GM23338 (cell line): ENCODE results near the gene MAPRE3. TPM values are rescaled to one million over a fixed set of nuclear protein-coding genes. Genes with fewer than 3 reads are reported as not detected.

Experiments
- ATAC-seq: fragments of 200-7000 bp; cut with Tn5 transposase; 3 replicates; pipeline ENCODE4 v1.9.1; 2020
- DNase-seq: peaks from one replicate; pipeline ENCODE4 v3.0.0-alpha.2; 2015; ENCODE audit warnings: low spot score
- H2AFZ ChIP-seq: fragments of 200-600 bp; sonication (generic); 2 replicates; pipeline ENCODE4 v1.8.0; 2016; ENCODE audit warnings: antibody characterized with exemption, mild to moderate bottlenecking, moderate library complexity
- H3F3A ChIP-seq: fragments of 200-600 bp; sonication (generic); replicated peaks from 2 replicates; pipeline ENCODE4 v1.8.0; 2017; ENCODE audit warnings: antibody characterized with exemption, mixed run types, low read depth
- H3K27ac ChIP-seq: fragments of 200-600 bp; sonication (generic); 2 replicates; pipeline ENCODE4 v1.6.1; 2016; ENCODE audit warnings: low read depth
- H3K27me3 ChIP-seq: fragments of 200-600 bp; sonication (generic); 2 replicates; pipeline ENCODE4 v1.8.0; 2016; ENCODE audit warnings: mild to moderate bottlenecking, mixed run types, moderate library complexity; ENCODE audit not compliant: insufficient read depth
- H3K36me3 ChIP-seq: fragments of 200-600 bp; sonication (generic); 2 replicates; pipeline ENCODE4 v1.8.0; 2016; ENCODE audit warnings: mild to moderate bottlenecking; ENCODE audit not compliant: insufficient read depth
- H3K4me1 ChIP-seq: fragments of 200-600 bp; sonication (generic); 2 replicates; pipeline ENCODE4 v1.8.0; 2016; ENCODE audit warnings: mild to moderate bottlenecking, moderate library complexity; ENCODE audit not compliant: insufficient read depth
- H3K4me2 ChIP-seq: fragments of 200-600 bp; sonication (generic); 2 replicates; pipeline ENCODE4 v1.7.1; 2017; ENCODE audit warnings: mixed run types
- H3K4me3 ChIP-seq: fragments of 200-600 bp; sonication (generic); 2 replicates; pipeline ENCODE4 v1.6.1; 2016; ENCODE audit warnings: mixed run types
- H3K79me2 ChIP-seq: fragments of 200-600 bp; sonication (generic); replicated peaks from 2 replicates; pipeline ENCODE4 v1.8.0; 2017; ENCODE audit warnings: mild to moderate bottlenecking; ENCODE audit not compliant: insufficient read depth
- H3K9me2 ChIP-seq: fragments of 200-600 bp; sonication (generic); 2 replicates; pipeline ENCODE4 v1.8.0; 2017; ENCODE audit not compliant: insufficient read depth
- H4K20me1 ChIP-seq: fragments of 200-600 bp; sonication (generic); replicated peaks from 2 replicates; pipeline ENCODE4 v1.8.0; 2017; ENCODE audit warnings: mild to moderate bottlenecking; ENCODE audit not compliant: insufficient read depth
- H3K27ac Mint-ChIP-seq: 2 replicates; pipeline ENCODE4 v1.8.0; 2020; ENCODE audit warnings: inconsistent platforms, mild to moderate bottlenecking, moderate library complexity, mixed read lengths
- H3K27me3 Mint-ChIP-seq: 3 replicates; pipeline ENCODE4 v1.8.0; 2022; ENCODE audit warnings: low read depth, mild to moderate bottlenecking, moderate library complexity, mixed read lengths, inconsistent platforms; ENCODE audit not compliant: insufficient read depth, poor library complexity
- H3K36me3 Mint-ChIP-seq: 3 replicates; pipeline ENCODE4 v1.8.0; 2021; ENCODE audit warnings: low read depth, mild to moderate bottlenecking, inconsistent platforms, moderate library complexity, mixed read lengths
- H3K4me1 Mint-ChIP-seq: 3 replicates; pipeline ENCODE4 v1.8.0; 2020; ENCODE audit warnings: mild to moderate bottlenecking, inconsistent platforms, mixed read lengths
- H3K4me3 Mint-ChIP-seq: 3 replicates; pipeline ENCODE4 v1.8.0; 2021; ENCODE audit warnings: moderate library complexity, mild to moderate bottlenecking, inconsistent platforms, mixed read lengths
- H3K9me3 Mint-ChIP-seq: 3 replicates; pipeline ENCODE4 v1.8.0; 2020; ENCODE audit warnings: moderate library complexity, mild to moderate bottlenecking, inconsistent platforms, mixed read lengths
- CREB1 ChIP-seq: fragments of 250-450 bp; sonication (Bioruptor Pico); IDR thresholded peaks from 2 replicates; pipeline ENCODE4 v1.5.0; 2020; ENCODE audit warnings: low read depth, mild to moderate bottlenecking, moderate library complexity
- EZH2 ChIP-seq: fragments of 200-600 bp; sonication (generic); IDR thresholded peaks from one replicate; pipeline ENCODE4 v1.8.0; 2017; ENCODE audit warnings: antibody characterized with exemption, mild to moderate bottlenecking, low read depth; ENCODE audit not compliant: unreplicated experiment
- EZH2phosphoT487 ChIP-seq: fragments of 200-600 bp; sonication (generic); IDR thresholded peaks from one replicate; pipeline ENCODE4 v1.8.1; 2018; ENCODE audit warnings: antibody characterized with exemption; ENCODE audit not compliant: unreplicated experiment
- JUNB ChIP-seq: IDR thresholded peaks from one replicate; pipeline ENCODE4 v1.6.1; 2016; ENCODE audit warnings: antibody characterized with exemption; ENCODE audit not compliant: unreplicated experiment
- NANOG ChIP-seq: IDR thresholded peaks from 2 replicates; pipeline ENCODE4 v1.6.1; 2016; ENCODE audit warnings: antibody characterized with exemption, borderline replicate concordance
- POLR2AphosphoS5 ChIP-seq: IDR thresholded peaks from 2 replicates; pipeline ENCODE4 v1.6.1; 2016; ENCODE audit warnings: antibody characterized with exemption, low read depth
- STAT1 ChIP-seq: IDR thresholded peaks from one replicate; pipeline ENCODE4 v1.6.1; 2016; ENCODE audit warnings: antibody characterized with exemption; ENCODE audit not compliant: unreplicated experiment
- ZNF114 ChIP-seq: fragments of 250-450 bp; sonication (Bioruptor Pico); IDR thresholded peaks from 2 replicates; pipeline ENCODE4 v1.5.0; 2020; ENCODE audit warnings: mild to moderate bottlenecking, moderate library complexity
- ZNF331 ChIP-seq: fragments of 250-450 bp; sonication (Bioruptor Pico); IDR thresholded peaks from 2 replicates; pipeline ENCODE4 v1.5.0; 2020; ENCODE audit warnings: low read depth, mild to moderate bottlenecking, moderate library complexity
- polyA plus RNA-seq: library from polyadenylated mRNA; unstranded; fragments of >200 nt; fragmentation: Nextera tagmentation; extraction: Ambion mirVana; gene quantifications from 2 replicates; pipeline ENCODE4 v1.2.1, GENCODE V29; 2016
- total RNA-seq: library from RNA; depleted of rRNA; stranded (reverse); fragments of >200 nt; shearing (Covaris generic); gene quantifications from 2 replicates; pipeline ENCODE4 v1.2.3, GENCODE V29; 2014
- TF ChIP-seq, protein P1 (sequence below): IDR thresholded peaks from one replicate; pipeline ENCODE4 v1.6.1; 2018; ENCODE audit warnings: antibody characterized with exemption; ENCODE audit not compliant: unreplicated experiment
- TF ChIP-seq, protein P2 (sequence below): IDR thresholded peaks from 2 replicates; pipeline ENCODE4 v1.6.1; 2016; ENCODE audit warnings: antibody characterized with exemption
- TF ChIP-seq, protein P3 (sequence below): fragments of 250-450 bp; sonication (Bioruptor Pico); IDR thresholded peaks from 2 replicates; pipeline ENCODE4 v1.5.0; 2020; ENCODE audit warnings: mild to moderate bottlenecking, moderate library complexity
- TF ChIP-seq, protein P4 (sequence below), 2 experiments: fragments of 200-600 bp in 1 of 2; sonication (generic) in 1 of 2; conservative IDR thresholded peaks; 2 replicates each; pipeline versions ENCODE4 v1.5.1 to v1.6.1; 2016 to 2017; ENCODE audit warnings: antibody characterized with exemption in 2 of 2, low read depth in 2 of 2, mild to moderate bottlenecking in 2 of 2, moderate library complexity in 1 of 2

Gene MAPRE3
- total and polyA plus RNA-seq, 2 experiments from 2014 or later = 3.3 to 4.5 TPM

DNA sequence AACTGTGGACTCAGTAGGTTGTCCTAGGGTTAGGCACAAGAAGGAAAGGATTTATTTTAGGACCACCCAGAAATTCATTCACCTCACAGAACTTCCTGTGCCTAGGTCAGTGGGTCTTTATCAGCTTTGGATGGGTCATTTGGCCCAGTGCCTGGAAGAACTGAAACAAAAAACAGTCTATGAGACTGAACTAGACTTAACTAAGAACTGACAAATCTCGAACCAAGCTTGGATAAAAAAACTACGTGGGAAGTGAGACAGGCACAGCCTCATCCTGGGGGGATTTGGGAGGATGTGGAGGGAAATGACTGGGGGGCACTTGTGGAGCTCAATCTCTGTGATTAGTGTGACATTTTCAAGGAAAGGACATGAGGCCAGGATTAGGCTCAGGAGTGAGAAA, 103.3 kb downstream of the MAPRE3 start:
- H3F3A ChIP-seq = peaks cover 7% of the 10 kb centered on the region; the same call in 1 of the 2 replicates
- H3K4me3 Mint-ChIP-seq = no peak overlapping the region; the same call in 2 of the 3 replicates
- TF ChIP-seq, protein P1, sequence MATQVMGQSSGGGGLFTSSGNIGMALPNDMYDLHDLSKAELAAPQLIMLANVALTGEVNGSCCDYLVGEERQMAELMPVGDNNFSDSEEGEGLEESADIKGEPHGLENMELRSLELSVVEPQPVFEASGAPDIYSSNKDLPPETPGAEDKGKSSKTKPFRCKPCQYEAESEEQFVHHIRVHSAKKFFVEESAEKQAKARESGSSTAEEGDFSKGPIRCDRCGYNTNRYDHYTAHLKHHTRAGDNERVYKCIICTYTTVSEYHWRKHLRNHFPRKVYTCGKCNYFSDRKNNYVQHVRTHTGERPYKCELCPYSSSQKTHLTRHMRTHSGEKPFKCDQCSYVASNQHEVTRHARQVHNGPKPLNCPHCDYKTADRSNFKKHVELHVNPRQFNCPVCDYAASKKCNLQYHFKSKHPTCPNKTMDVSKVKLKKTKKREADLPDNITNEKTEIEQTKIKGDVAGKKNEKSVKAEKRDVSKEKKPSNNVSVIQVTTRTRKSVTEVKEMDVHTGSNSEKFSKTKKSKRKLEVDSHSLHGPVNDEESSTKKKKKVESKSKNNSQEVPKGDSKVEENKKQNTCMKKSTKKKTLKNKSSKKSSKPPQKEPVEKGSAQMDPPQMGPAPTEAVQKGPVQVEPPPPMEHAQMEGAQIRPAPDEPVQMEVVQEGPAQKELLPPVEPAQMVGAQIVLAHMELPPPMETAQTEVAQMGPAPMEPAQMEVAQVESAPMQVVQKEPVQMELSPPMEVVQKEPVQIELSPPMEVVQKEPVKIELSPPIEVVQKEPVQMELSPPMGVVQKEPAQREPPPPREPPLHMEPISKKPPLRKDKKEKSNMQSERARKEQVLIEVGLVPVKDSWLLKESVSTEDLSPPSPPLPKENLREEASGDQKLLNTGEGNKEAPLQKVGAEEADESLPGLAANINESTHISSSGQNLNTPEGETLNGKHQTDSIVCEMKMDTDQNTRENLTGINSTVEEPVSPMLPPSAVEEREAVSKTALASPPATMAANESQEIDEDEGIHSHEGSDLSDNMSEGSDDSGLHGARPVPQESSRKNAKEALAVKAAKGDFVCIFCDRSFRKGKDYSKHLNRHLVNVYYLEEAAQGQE = no peak
- TF ChIP-seq EZH2phosphoT487 = no peak
- TF ChIP-seq ZNF331 (CRISPR knock-in tag) = no peak
- TF ChIP-seq POLR2AphosphoS5 = no peak
- no peak for TF ChIP-seq EZH2
- no peak for TF ChIP-seq NANOG
- TF ChIP-seq STAT1 = no peak
- no peak for TF ChIP-seq CREB1 (CRISPR knock-in tag)
- TF ChIP-seq, protein P2, sequence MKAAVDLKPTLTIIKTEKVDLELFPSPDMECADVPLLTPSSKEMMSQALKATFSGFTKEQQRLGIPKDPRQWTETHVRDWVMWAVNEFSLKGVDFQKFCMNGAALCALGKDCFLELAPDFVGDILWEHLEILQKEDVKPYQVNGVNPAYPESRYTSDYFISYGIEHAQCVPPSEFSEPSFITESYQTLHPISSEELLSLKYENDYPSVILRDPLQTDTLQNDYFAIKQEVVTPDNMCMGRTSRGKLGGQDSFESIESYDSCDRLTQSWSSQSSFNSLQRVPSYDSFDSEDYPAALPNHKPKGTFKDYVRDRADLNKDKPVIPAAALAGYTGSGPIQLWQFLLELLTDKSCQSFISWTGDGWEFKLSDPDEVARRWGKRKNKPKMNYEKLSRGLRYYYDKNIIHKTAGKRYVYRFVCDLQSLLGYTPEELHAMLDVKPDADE = no peak
- no peak for TF ChIP-seq JUNB
- TF ChIP-seq, protein P3, sequence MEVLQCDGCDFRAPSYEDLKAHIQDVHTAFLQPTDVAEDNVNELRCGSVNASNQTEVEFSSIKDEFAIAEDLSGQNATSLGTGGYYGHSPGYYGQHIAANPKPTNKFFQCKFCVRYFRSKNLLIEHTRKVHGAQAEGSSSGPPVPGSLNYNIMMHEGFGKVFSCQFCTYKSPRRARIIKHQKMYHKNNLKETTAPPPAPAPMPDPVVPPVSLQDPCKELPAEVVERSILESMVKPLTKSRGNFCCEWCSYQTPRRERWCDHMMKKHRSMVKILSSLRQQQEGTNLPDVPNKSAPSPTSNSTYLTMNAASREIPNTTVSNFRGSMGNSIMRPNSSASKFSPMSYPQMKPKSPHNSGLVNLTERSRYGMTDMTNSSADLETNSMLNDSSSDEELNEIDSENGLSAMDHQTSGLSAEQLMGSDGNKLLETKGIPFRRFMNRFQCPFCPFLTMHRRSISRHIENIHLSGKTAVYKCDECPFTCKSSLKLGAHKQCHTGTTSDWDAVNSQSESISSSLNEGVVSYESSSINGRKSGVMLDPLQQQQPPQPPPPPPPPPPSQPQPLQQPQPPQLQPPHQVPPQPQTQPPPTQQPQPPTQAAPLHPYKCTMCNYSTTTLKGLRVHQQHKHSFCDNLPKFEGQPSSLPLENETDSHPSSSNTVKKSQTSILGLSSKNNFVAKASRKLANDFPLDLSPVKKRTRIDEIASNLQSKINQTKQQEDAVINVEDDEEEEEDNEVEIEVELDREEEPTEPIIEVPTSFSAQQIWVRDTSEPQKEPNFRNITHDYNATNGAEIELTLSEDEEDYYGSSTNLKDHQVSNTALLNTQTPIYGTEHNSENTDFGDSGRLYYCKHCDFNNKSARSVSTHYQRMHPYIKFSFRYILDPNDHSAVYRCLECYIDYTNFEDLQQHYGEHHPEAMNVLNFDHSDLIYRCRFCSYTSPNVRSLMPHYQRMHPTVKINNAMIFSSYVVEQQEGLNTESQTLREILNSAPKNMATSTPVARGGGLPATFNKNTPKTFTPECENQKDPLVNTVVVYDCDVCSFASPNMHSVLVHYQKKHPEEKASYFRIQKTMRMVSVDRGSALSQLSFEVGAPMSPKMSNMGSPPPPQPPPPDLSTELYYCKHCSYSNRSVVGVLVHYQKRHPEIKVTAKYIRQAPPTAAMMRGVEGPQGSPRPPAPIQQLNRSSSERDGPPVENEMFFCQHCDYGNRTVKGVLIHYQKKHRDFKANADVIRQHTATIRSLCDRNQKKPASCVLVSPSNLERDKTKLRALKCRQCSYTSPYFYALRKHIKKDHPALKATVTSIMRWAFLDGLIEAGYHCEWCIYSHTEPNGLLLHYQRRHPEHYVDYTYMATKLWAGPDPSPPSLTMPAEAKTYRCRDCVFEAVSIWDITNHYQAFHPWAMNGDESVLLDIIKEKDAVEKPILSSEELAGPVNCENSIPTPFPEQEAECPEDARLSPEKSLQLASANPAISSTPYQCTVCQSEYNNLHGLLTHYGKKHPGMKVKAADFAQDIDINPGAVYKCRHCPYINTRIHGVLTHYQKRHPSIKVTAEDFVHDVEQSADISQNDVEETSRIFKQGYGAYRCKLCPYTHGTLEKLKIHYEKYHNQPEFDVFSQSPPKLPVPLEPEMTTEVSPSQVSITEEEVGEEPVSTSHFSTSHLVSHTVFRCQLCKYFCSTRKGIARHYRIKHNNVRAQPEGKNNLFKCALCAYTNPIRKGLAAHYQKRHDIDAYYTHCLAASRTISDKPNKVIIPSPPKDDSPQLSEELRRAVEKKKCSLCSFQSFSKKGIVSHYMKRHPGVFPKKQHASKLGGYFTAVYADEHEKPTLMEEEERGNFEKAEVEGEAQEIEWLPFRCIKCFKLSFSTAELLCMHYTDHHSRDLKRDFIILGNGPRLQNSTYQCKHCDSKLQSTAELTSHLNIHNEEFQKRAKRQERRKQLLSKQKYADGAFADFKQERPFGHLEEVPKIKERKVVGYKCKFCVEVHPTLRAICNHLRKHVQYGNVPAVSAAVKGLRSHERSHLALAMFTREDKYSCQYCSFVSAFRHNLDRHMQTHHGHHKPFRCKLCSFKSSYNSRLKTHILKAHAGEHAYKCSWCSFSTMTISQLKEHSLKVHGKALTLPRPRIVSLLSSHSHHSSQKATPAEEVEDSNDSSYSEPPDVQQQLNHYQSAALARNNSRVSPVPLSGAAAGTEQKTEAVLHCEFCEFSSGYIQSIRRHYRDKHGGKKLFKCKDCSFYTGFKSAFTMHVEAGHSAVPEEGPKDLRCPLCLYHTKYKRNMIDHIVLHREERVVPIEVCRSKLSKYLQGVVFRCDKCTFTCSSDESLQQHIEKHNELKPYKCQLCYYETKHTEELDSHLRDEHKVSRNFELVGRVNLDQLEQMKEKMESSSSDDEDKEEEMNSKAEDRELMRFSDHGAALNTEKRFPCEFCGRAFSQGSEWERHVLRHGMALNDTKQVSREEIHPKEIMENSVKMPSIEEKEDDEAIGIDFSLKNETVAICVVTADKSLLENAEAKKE = no peak
- no peak for TF ChIP-seq ZNF114 (CRISPR knock-in tag)
- TF ChIP-seq, protein P4, sequence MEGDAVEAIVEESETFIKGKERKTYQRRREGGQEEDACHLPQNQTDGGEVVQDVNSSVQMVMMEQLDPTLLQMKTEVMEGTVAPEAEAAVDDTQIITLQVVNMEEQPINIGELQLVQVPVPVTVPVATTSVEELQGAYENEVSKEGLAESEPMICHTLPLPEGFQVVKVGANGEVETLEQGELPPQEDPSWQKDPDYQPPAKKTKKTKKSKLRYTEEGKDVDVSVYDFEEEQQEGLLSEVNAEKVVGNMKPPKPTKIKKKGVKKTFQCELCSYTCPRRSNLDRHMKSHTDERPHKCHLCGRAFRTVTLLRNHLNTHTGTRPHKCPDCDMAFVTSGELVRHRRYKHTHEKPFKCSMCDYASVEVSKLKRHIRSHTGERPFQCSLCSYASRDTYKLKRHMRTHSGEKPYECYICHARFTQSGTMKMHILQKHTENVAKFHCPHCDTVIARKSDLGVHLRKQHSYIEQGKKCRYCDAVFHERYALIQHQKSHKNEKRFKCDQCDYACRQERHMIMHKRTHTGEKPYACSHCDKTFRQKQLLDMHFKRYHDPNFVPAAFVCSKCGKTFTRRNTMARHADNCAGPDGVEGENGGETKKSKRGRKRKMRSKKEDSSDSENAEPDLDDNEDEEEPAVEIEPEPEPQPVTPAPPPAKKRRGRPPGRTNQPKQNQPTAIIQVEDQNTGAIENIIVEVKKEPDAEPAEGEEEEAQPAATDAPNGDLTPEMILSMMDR (conservative IDR thresholded peaks at IDR 0.05; ENCODE audit: low read depth in 2 of 2) = no peak
- peaks cover 19% of the 10 kb centered on the region for H3K4me1 ChIP-seq
- H3K4me2 ChIP-seq = no peak overlapping the region
- peaks cover 19% of the 10 kb centered on the region for H3K79me2 ChIP-seq
- H3K4me3 ChIP-seq = no peak overlapping the region
- peaks cover 7% of the 10 kb centered on the region for H4K20me1 ChIP-seq
- H3K36me3 ChIP-seq = no peaks in the 10 kb centered on the region; the same call in 1 of the 2 replicates
- H2AFZ ChIP-seq = no peak overlapping the region; the same call in 1 of the 2 replicates
- H3K27ac ChIP-seq = no peak overlapping the region
- DNase-seq (no peak), ATAC-seq (no peak)
- peaks cover 23% of the 10 kb centered on the region for H3K4me1 Mint-ChIP-seq
- no peaks in the 10 kb centered on the region for H3K9me2 ChIP-seq
- H3K36me3 Mint-ChIP-seq = peaks cover 19% of the 10 kb centered on the region
- no peaks in the 10 kb centered on the region; the same call in 2 of the 3 replicates for H3K9me3 Mint-ChIP-seq
- H3K27ac Mint-ChIP-seq = no peak overlapping the region
- H3K27me3 Mint-ChIP-seq = peaks cover 21% of the 10 kb centered on the region
- H3K27me3 ChIP-seq = no peaks in the 10 kb centered on the region
